ENCODE data around the gene MYOM3.

Gene MYOM3

GRCh38 chr1:24142546-24143534 is 30.9 kb upstream of the MYOM3 start, which contains the start of gene IL22RA1:
Gene IL22RA1 (minus strand): TSS chr1:24143140. CDS start chr1:24143082, 58 bp downstream.
- TF ChIP-seq CTCF (IDR thresholded peaks at IDR 0.05; ENCODE audit: low read depth, low read length), result no peak
- DNase-seq (ENCODE audit: extremely low read depth, low read depth), result no peak

GRCh38 chr1:24141311-24141997 is 29.5 kb upstream of the MYOM3 start:
- no peak for DNase-seq (ENCODE audit: extremely low read depth, low read depth)
- TF ChIP-seq CTCF (IDR thresholded peaks at IDR 0.05; ENCODE audit: low read depth, low read length), result no peak

GRCh38 chr1:24140741-24141181 is 28.8 kb upstream of the MYOM3 start:
- no peak for DNase-seq (ENCODE audit: extremely low read depth, low read depth)
- TF ChIP-seq CTCF (IDR thresholded peaks at IDR 0.05; ENCODE audit: low read depth, low read length), result no peak

GRCh38 chr1:24139841-24140425 is 28.0 kb upstream of the MYOM3 start:
- no peak for TF ChIP-seq CTCF (IDR thresholded peaks at IDR 0.05; ENCODE audit: low read depth, low read length)
- DNase-seq (ENCODE audit: extremely low read depth, low read depth), result no peak

- no peak for DNase-seq (ENCODE audit: extremely low read depth, low read depth)
- TF ChIP-seq CTCF (IDR thresholded peaks at IDR 0.05; ENCODE audit: low read depth, low read length), result no peak
Observed at GRCh38 chr1:24139222-24139489, 27.2 kb upstream of the MYOM3 start.

- no peak for DNase-seq (ENCODE audit: extremely low read depth, low read depth)
- no peak for TF ChIP-seq CTCF (IDR thresholded peaks at IDR 0.05; ENCODE audit: low read depth, low read length)
Observed at GRCh38 chr1:24138476-24139221, 26.7 kb upstream of the MYOM3 start.
